Lung (tissue), 16 donors: ENCODE measurements around the gene TAF7. TPM values are rescaled to one million over a fixed set of nuclear protein-coding genes. Genes with fewer than 3 reads are reported as not detected.

Source experiments
- ATAC-seq: fragments of 200-7000 bp; cut with Tn5 transposase; one replicate; pipeline ENCODE4 v1.9.1; 2020; ENCODE audit warnings: moderate number of reproducible peaks; ENCODE audit not compliant: insufficient read depth, low FRiP score
- DNase-seq, 3 donors: peaks; one replicate each; pipeline ENCODE4 v3.0.0-alpha.2; 2013 to 2017
- H3K27ac ChIP-seq, 2 donors: one replicate each; pipeline ENCODE4 v1.5.1; 2013; ENCODE audit warnings: mild to moderate bottlenecking in 2 of 2, moderate library complexity in 2 of 2, control low read depth in 1 of 2, inconsistent platforms in 1 of 2, low read depth in 1 of 2, low read length in 1 of 2
- H3K27me3 ChIP-seq, 3 donors: one replicate each; pipeline ENCODE4 v1.5.1; 2013; ENCODE audit warnings: low read length in 2 of 3; ENCODE audit not compliant: control insufficient read depth in 3 of 3, insufficient read depth in 3 of 3
- H3K36me3 ChIP-seq, 4 donors: one replicate each; pipeline ENCODE4 v1.5.1; 2013; ENCODE audit warnings: low read length in 4 of 4, mild to moderate bottlenecking in 1 of 4, moderate library complexity in 1 of 4; ENCODE audit not compliant: control insufficient read depth in 4 of 4, insufficient read depth in 4 of 4
- H3K4me1 ChIP-seq, 5 donors: one replicate each; pipeline ENCODE4 v1.5.1; 2013; ENCODE audit warnings: low read length in 5 of 5, mild to moderate bottlenecking in 2 of 5, moderate library complexity in 1 of 5; ENCODE audit not compliant: control insufficient read depth in 5 of 5, insufficient read depth in 5 of 5
- H3K4me3 ChIP-seq: one replicate; pipeline ENCODE4 v1.5.1; 2013; ENCODE audit warnings: mild to moderate bottlenecking, control low read depth, moderate library complexity
- H3K9ac ChIP-seq, 2 donors: one replicate each; pipeline ENCODE4 v1.5.1; 2013; ENCODE audit warnings: low read length in 2 of 2, control low read depth in 1 of 2; ENCODE audit not compliant: insufficient read depth in 1 of 2
- H3K9me3 ChIP-seq, 4 donors: one replicate each; pipeline ENCODE4 v1.5.1; 2013; ENCODE audit warnings: low read length in 3 of 4, mild to moderate bottlenecking in 1 of 4, moderate library complexity in 1 of 4; ENCODE audit not compliant: control insufficient read depth in 4 of 4, insufficient read depth in 3 of 4
- CTCF ChIP-seq: IDR thresholded peaks from 2 replicates; pipeline ENCODE4 v1.5.1; 2012; ENCODE audit warnings: mild to moderate bottlenecking; ENCODE audit errors: control extremely low read depth, extremely low read depth
- WGBS, 2 donors: extraction: QIAGEN DNeasy Blood & Tissue Kit; methylation state at CpG; one replicate each; pipeline ENCODE4 v1.1.7; 2013; 5-methylcytosine and 5-hydroxymethylcytosine counted together
- long read RNA-seq, 5 donors: transcript quantifications; one replicate each; lab custom pipeline, GENCODE V29; 2026
- polyA plus RNA-seq, 2 donors: library from polyadenylated mRNA; stranded (reverse); fragments of 200-250 nt; gene quantifications; one replicate each; pipeline ENCODE4 v1.2.1, GENCODE V29; 2013
- total RNA-seq, 2 donors: library from RNA; depleted of rRNA in 1 of 2; stranded (reverse); fragments of >200 nt in 1 of 2; gene quantifications; one replicate each; pipeline ENCODE4 v1.2.1, GENCODE V29; 2014 to 2021
- donor health status: control.
- donor health status: control.
- donor health status: Bipolar disorder and iron deficiency.
- donor health status: healthy.
- donor health status: DM: yes; HTN: yes; CAD: no.

Gene TAF7
- total RNA-seq, result 10 to 100 TPM; 51.4 to 97.1 TPM
- polyA plus RNA-seq, result 10 to 100 TPM; 29.9 to 76.2 TPM
- long read RNA-seq, donor 1, transcript TAF7-201 (1 exons, 2,334 nt), result major isoform, 249 of 249 reads
- long read RNA-seq, donor 1, partial matches to known transcripts, result 0 of 249 reads
- long read RNA-seq, donor 1, other reads (novel, unspliced or antisense), result 0 of 249 reads
- long read RNA-seq, donor 2, transcript TAF7-201 (1 exons, 2,334 nt), result major isoform, 118 of 118 reads
- long read RNA-seq, donor 2, partial matches to known transcripts, result 0 of 118 reads
- long read RNA-seq, donor 2, other reads (novel, unspliced or antisense), result 0 of 118 reads
- long read RNA-seq, donor 3, transcript TAF7-201 (1 exons, 2,334 nt), result major isoform, 104 of 104 reads
- long read RNA-seq, donor 3, partial matches to known transcripts, result 0 of 104 reads
- long read RNA-seq, donor 3, other reads (novel, unspliced or antisense), result 0 of 104 reads
- long read RNA-seq, donor 4, transcript TAF7-201 (1 exons, 2,334 nt), result major isoform, 112 of 112 reads
- long read RNA-seq, donor 4, partial matches to known transcripts, result 0 of 112 reads
- long read RNA-seq, donor 4, other reads (novel, unspliced or antisense), result 0 of 112 reads
- long read RNA-seq, donor 5, transcript TAF7-201 (1 exons, 2,334 nt), result major isoform, 255 of 255 reads
- long read RNA-seq, donor 5, partial matches to known transcripts, result 0 of 255 reads
- long read RNA-seq, donor 5, other reads (novel, unspliced or antisense), result 0 of 255 reads

- Histone ChIP-seq H3K27ac (peak within 1 kb of the TSS; percentile 93 to 96), H3K36me3 (peaks cover 0 to 36% (median 17%) of the 10 kb centered on the region in 4 donors), H3K4me3 (peak within 1 kb of the TSS; percentile 74), H3K9me3 (peaks cover 22 to 35% (median 26%) of the 10 kb centered on the region in 4 donors), H3K9ac (peak within 1 kb of the TSS; percentile 95 to 100), H3K27me3 (no peaks in the 10 kb centered on the region), H3K4me1 (peaks cover 0 to 9% (median 0%) of the 10 kb centered on the region in 5 donors)
- TF ChIP-seq CTCF, result peak; percentile 77
- 1 to 3% methylated on average over 66 to 67 of the region's 67 CpGs for WGBS, 2 donors
- ATAC-seq (peak; percentile 97), DNase-seq (peak; percentile 96 to 98 (median 97))
Measured at GRCh38 chr5:141320225-141321169, at the start of gene TAF7. TSS of gene TAF7 (minus strand) at chr5:141320784. CDS start at chr5:141320044, 740 bp downstream.

GRCh38 chr5:141366016-141366896 is 45.7 kb upstream of the TAF7 start:
- no peak overlapping the region for H3K9ac ChIP-seq
- DNase-seq, result no peak
- H3K36me3 ChIP-seq, result no peaks in the 10 kb centered on the region
- no peak overlapping the region for H3K27ac ChIP-seq
- WGBS, 2 donors, result 32 to 34% methylated on average over 46 of the region's 46 CpGs
- no peak overlapping the region for H3K4me3 ChIP-seq
- H3K4me1 ChIP-seq, result peaks cover 0 to 2% (median 0%) of the 10 kb centered on the region in 5 donors
- H3K27me3 ChIP-seq, result peaks cover 0 to 6% (median 5%) of the 10 kb centered on the region in 3 donors
- no peak for TF ChIP-seq CTCF
- ATAC-seq, result no peak
- H3K9me3 ChIP-seq, result peaks cover 0 to 49% (median 23%) of the 10 kb centered on the region in 4 donors
